Measurements from ENCODE around the gene MRPL23. TPM values are rescaled to one million over a fixed set of nuclear protein-coding genes. Genes with fewer than 3 reads are reported as not detected.

MRPL23 gene
- total RNA-seq, 1 experiment from 2014 or later, result 109 TPM

DNA sequence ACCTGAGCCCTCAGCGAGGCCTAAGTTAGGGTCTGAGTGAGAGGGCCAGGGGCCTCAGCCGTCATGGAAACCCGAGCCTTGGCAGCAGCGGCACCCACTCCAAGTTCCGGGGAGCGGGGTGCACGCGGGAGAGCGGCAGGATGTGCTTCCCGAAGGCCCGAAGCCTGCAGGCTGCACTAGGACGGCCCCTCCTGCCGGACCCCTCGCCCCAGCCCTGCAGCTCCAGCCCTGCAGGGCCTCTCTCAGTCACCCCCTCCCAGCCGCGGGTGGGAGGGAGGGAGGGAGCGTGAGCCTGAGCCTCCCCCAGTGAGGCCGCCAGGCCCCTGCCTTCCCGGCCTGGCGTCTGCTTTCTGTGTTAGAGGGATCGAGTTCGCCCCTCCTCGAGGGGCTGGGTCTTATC, 22.6 kb downstream of the MRPL23 start:
- no peak overlapping the region for H3K27ac ChIP-seq (ENCODE audit: low read depth, low read length)
- H3K4me3 ChIP-seq (replicated peaks in 1 of 2; ENCODE audit: low read depth in 1 of 2, low read length in 2 of 2), result no peak overlapping the region
- ATAC-seq, result no peak
- TF ChIP-seq EZH2 (IDR thresholded peaks at IDR 0.05) (no peak), EZH2phosphoT487 (IDR thresholded peaks at IDR 0.05; ENCODE audit: borderline replicate concordance) (no peak), SRF (IDR thresholded peaks at IDR 0.05; ENCODE audit: low read depth) (no peak), FOSL1 (IDR thresholded peaks at IDR 0.05; ENCODE audit: low read depth) (no peak), ZNF274 (IDR thresholded peaks at IDR 0.05; ENCODE audit: low read depth, low read length) (no peak)
- TF ChIP-seq, protein P1, sequence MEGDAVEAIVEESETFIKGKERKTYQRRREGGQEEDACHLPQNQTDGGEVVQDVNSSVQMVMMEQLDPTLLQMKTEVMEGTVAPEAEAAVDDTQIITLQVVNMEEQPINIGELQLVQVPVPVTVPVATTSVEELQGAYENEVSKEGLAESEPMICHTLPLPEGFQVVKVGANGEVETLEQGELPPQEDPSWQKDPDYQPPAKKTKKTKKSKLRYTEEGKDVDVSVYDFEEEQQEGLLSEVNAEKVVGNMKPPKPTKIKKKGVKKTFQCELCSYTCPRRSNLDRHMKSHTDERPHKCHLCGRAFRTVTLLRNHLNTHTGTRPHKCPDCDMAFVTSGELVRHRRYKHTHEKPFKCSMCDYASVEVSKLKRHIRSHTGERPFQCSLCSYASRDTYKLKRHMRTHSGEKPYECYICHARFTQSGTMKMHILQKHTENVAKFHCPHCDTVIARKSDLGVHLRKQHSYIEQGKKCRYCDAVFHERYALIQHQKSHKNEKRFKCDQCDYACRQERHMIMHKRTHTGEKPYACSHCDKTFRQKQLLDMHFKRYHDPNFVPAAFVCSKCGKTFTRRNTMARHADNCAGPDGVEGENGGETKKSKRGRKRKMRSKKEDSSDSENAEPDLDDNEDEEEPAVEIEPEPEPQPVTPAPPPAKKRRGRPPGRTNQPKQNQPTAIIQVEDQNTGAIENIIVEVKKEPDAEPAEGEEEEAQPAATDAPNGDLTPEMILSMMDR (IDR thresholded peaks at IDR 0.05 in 2 of 3, conservative IDR thresholded peaks at IDR 0.05 in 1 of 3; ENCODE audit: borderline replicate concordance in 1 of 3, insufficient read depth in 1 of 3, low read depth in 2 of 3, low read length in 2 of 3), result no peak
- TF ChIP-seq, protein P2, sequence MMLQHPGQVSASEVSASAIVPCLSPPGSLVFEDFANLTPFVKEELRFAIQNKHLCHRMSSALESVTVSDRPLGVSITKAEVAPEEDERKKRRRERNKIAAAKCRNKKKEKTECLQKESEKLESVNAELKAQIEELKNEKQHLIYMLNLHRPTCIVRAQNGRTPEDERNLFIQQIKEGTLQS (IDR thresholded peaks at IDR 0.05), result no peak
- RAD21 ChIA-PET (ENCODE audit: low non-redundant PET in 1 of 2, low total read pairs in 2 of 2, uncharacterized antibody in 2 of 2, unreplicated experiment in 2 of 2), result no interaction called here
- no peak overlapping the region for H2AFZ ChIP-seq (ENCODE audit: low read depth, low read length, poor library complexity, severe bottlenecking)
- no peak for DNase-seq (ENCODE audit: low read depth, low spot score)
- no TSS peak for BruUV-seq (replicated peaks)
- H4K20me1 ChIP-seq (ENCODE audit: insufficient read depth), result no peaks in the 10 kb centered on the region
- POLR2A ChIA-PET, result no interaction called here
- no peaks in the 10 kb centered on the region for H3K9me2 ChIP-seq (ENCODE audit: insufficient read depth)
- no peaks in the 10 kb centered on the region for H3K36me3 ChIP-seq (ENCODE audit: control insufficient read depth in 1 of 2, insufficient read depth in 2 of 2, low read length in 2 of 2)
- intact Hi-C loops (cut with micrococcal nuclease), result no loop called here
- H3K4me2 ChIP-seq (ENCODE audit: low read length), result no peak overlapping the region
- H3K9ac ChIP-seq (ENCODE audit: low read length), result no peak overlapping the region
- no peaks in the 10 kb centered on the region for H3K79me2 ChIP-seq (ENCODE audit: insufficient read depth, low read length)
- no peaks in the 10 kb centered on the region for H3K27me3 ChIP-seq (ENCODE audit: insufficient read depth, low read length)
- no peaks in the 10 kb centered on the region for H3K9me3 ChIP-seq (ENCODE audit: control insufficient read depth in 1 of 2, insufficient read depth in 1 of 2, low read depth in 1 of 2, low read length in 2 of 2)
- CTCF ChIA-PET, result interaction anchor here (0.7 kb wide), 1 partner anchor 182 kb away, joined by 3 read pairs; no protein-coding TSS in a partner anchor
- H3K4me1 ChIP-seq (ENCODE audit: control insufficient read depth in 1 of 2, insufficient read depth in 2 of 2, low read length in 2 of 2), result no peaks in the 10 kb centered on the region

DNA sequence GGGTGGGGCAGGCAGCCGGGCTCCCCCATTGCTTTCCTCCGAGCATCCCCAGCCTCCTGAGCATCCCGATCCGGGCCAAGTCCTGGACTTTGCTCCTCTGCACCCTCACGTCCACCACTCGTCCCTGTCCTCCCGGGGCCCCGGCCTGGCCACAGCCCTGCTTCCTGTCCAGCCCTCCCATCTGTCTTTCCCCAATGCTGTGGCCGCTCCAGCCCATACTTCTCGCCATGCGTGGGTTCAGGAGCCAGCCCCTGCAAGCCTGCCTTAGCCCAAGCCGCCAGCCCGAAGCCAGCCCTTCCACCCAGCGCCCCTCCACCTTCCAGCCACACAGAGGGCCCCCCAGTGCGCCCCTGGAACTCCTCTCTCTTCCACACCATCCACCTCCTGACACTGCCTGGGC, 23.8 kb downstream of the MRPL23 start:
- Histone ChIP-seq H3K4me3 (replicated peaks in 1 of 2; ENCODE audit: low read depth in 1 of 2, low read length in 2 of 2) (no peak overlapping the region), H3K36me3 (ENCODE audit: control insufficient read depth in 1 of 2, insufficient read depth in 2 of 2, low read length in 2 of 2) (no peaks in the 10 kb centered on the region), H3K9me2 (ENCODE audit: insufficient read depth) (no peaks in the 10 kb centered on the region), H3K9ac (ENCODE audit: low read length) (no peak overlapping the region), H4K20me1 (ENCODE audit: insufficient read depth) (no peaks in the 10 kb centered on the region), H3K4me2 (ENCODE audit: low read length) (no peak overlapping the region), H3K79me2 (ENCODE audit: insufficient read depth, low read length) (no peaks in the 10 kb centered on the region), H3K27me3 (ENCODE audit: insufficient read depth, low read length) (no peaks in the 10 kb centered on the region), H3K27ac (ENCODE audit: low read depth, low read length) (no peak overlapping the region), H3K4me1 (ENCODE audit: control insufficient read depth in 1 of 2, insufficient read depth in 2 of 2, low read length in 2 of 2) (no peaks in the 10 kb centered on the region), H3K9me3 (ENCODE audit: control insufficient read depth in 1 of 2, insufficient read depth in 1 of 2, low read depth in 1 of 2, low read length in 2 of 2) (no peaks in the 10 kb centered on the region), H2AFZ (ENCODE audit: low read depth, low read length, poor library complexity, severe bottlenecking) (no peak overlapping the region)
- ATAC-seq, result no peak
- RAD21 ChIA-PET (ENCODE audit: low non-redundant PET in 1 of 2, low total read pairs in 2 of 2, uncharacterized antibody in 2 of 2, unreplicated experiment in 2 of 2), result no interaction called here
- POLR2A ChIA-PET, result no interaction called here
- CTCF ChIA-PET, result no interaction called here
- BruUV-seq (replicated peaks), result no TSS peak
- TF ChIP-seq, protein P3, sequence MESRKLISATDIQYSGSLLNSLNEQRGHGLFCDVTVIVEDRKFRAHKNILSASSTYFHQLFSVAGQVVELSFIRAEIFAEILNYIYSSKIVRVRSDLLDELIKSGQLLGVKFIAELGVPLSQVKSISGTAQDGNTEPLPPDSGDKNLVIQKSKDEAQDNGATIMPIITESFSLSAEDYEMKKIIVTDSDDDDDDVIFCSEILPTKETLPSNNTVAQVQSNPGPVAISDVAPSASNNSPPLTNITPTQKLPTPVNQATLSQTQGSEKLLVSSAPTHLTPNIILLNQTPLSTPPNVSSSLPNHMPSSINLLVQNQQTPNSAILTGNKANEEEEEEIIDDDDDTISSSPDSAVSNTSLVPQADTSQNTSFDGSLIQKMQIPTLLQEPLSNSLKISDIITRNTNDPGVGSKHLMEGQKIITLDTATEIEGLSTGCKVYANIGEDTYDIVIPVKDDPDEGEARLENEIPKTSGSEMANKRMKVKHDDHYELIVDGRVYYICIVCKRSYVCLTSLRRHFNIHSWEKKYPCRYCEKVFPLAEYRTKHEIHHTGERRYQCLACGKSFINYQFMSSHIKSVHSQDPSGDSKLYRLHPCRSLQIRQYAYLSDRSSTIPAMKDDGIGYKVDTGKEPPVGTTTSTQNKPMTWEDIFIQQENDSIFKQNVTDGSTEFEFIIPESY (IDR thresholded peaks at IDR 0.05; ENCODE audit: extremely low read depth, insufficient replicate concordance, low read length), result no peak
- TF ChIP-seq SRF (IDR thresholded peaks at IDR 0.05; ENCODE audit: low read depth) (no peak), CEBPB (IDR thresholded peaks at IDR 0.05; ENCODE audit: low read depth) (no peak)
- DNase-seq (ENCODE audit: low read depth, low spot score), result no peak
- intact Hi-C loops (cut with micrococcal nuclease), result no loop called here

Data from HCT116 (cell line).